GM12874 (cell line): ENCODE measurements around the gene ATG2A.

ENCODE experiments used
- TF ChIP-seq, protein P1 (sequence below): IDR thresholded peaks from 2 replicates; pipeline ENCODE4 v1.5.1; 2011; ENCODE audit warnings: low read depth, mild to moderate bottlenecking, control low read depth, low read length, moderate library complexity; ENCODE audit not compliant: insufficient read depth

Gene ATG2A

DNA sequence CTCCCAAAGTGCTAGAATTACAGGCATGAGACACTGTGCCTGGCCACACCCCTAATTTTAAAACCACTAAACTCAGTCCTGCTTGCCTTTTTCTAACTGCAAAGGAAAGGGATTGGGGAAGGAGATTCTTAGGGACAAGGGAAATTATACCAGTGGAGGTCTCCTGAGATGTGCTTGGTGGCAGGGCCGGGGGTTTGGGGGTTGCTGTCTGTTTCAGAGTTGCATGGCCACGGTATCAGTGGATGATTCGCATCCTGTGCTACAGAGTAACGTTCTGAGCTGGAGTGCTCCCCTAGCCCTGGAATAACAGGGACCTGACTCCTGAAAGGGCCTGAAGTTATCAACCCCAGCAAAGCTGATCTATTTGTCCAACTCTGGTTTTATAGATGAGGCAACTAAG, 19.5 kb upstream of the ATG2A start:
- TF ChIP-seq, protein P1, sequence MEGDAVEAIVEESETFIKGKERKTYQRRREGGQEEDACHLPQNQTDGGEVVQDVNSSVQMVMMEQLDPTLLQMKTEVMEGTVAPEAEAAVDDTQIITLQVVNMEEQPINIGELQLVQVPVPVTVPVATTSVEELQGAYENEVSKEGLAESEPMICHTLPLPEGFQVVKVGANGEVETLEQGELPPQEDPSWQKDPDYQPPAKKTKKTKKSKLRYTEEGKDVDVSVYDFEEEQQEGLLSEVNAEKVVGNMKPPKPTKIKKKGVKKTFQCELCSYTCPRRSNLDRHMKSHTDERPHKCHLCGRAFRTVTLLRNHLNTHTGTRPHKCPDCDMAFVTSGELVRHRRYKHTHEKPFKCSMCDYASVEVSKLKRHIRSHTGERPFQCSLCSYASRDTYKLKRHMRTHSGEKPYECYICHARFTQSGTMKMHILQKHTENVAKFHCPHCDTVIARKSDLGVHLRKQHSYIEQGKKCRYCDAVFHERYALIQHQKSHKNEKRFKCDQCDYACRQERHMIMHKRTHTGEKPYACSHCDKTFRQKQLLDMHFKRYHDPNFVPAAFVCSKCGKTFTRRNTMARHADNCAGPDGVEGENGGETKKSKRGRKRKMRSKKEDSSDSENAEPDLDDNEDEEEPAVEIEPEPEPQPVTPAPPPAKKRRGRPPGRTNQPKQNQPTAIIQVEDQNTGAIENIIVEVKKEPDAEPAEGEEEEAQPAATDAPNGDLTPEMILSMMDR = no peak

DNA sequence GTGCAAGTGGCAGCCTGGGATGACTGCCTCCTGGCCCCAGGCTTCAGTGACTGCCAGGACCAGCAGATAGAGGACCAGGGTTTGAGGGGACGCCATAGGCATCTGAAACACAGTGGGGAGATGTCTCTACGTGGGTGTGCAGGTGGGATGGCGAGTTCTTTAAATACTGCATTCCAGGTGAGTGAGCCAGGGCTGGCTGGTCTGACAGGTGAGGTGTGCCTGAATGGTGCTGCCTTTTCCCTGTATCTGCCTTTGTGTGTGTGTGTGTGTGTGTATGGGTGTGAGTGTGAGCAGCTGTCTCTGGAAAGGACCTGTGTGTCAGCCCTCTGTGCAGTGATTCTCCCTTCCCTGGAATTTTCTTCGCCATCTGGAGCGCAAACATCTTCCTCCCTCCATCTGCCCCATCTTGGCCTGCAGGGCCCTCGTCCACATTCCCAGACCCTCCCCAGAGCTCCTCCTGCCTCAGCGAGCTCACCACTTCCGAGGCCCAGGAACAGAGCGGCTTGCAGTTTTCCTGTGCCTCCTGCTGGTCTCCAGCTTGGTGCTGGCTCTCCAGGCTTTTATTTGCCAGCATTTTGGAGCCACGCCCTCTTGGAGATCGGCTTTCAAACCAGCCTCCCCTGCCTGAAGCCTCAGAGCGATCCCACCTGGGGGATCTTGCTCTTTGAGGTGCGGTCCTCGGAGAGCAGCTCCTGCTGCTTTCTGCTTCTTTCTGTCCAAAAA, 18.5 kb upstream of the ATG2A start, which contains the start of gene GPHA2:
Gene GPHA2, minus strand, starts transcription at position 535 of the 723 bp plus-strand sequence. Its CDS starts 433 bp downstream, at position 102.
- TF ChIP-seq, protein P1 = no peak

DNA sequence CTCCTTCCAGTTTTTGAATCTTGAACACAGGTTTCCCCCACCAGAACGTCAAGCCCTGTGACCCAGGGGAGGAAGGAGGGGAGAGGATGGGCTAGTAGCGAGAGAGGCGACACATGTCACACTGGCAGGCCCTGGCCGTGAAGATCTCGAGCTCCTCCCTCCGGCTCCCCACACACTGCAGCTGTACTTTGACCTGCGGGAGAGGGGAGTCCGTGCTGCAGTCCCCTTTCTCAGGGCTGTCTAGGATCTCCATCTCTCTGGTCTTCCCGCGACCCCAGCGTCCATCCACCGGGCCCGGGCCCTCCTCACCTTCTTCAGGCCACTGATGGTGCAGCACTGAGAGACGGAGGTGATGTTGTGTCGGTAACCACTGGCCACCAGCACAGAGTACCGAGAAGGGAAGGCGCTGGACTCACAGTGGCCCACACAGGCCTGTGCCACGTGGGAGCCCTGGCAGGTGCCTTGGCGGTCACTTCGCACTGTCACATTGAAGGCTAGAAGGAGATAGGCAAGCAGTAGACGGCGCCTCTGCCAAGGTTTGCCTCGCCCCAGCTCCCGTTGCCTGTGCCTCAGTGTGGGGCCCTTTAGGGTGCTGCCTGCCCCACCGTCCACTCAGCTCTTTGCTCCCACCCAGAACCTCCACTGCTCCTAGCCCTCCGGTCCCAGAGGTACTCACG, 17.8 kb upstream of the ATG2A start:
- TF ChIP-seq, protein P1 = no peak

DNA sequence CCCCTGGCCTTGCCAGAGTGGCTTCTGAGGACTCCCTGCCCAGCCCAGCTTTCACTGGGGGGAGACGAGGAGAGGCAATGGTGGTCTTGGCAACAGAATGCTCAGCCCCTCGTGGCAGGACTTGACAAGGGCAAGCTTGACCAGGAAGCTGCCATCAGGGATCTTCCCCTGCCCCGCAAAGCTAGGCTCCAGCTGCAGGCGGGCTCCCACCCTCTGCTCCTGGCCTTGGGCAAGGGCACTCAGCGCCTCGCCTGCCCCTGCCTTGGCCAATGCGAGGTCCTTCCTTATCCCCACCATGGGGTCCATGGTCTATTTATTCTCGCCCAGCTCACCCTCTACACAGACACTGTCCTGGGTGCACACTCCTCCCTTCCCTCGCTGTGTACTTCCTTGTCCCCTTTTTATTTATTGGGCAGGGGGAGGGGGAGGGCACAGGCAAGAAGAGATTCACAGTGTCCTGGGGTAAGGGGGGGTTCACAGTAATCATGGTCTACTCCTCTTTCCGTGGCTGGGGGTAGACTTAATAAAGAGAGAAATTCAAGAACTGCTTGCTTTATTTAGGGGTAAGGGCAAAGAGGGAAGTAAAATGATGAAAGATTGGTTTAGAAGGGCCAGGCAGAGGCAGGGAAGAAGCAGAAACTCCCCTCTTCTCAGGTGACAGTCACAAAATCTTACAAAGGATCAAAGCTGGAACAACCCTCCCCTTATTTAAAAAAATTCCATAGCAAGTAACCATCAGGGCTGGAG, 17.1 kb upstream of the ATG2A start:
- TF ChIP-seq, protein P1 = no peak

DNA sequence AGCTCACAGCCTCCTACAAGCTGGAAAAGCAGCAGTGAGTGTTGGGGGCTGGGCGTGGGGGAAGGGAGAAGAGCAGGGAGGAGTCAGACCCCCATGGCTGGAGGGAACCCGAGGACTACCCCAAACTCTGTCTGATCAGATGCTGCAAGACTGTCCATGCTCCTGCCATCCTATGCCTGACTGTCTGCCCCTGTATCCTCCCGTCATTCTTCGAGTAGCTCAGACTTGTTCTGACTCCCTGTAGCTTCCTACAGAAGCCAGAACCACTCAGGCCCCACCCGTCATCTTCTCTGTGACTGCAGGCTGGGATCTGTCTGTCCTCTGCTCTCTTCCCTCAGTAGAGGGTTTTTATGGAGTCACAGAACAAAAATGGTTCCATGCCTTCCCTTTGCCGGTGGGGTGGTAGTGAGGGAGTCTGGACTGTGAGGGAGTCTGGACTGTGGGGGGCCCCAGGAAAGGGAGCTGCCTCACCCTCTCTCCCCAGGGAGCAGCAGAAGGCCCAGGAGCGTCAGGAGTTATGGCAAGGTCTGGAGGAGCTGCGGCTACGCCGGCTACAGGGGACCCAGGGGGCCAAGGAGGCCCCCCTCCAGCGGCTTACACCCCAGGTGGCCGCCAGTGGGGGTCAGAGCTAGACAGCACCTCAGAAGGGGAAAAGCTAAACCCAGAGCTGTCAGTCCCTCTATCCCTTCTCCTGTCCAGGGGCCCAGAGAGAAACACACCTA, 16.4 kb upstream of the ATG2A start:
- TF ChIP-seq, protein P1 = no peak

DNA sequence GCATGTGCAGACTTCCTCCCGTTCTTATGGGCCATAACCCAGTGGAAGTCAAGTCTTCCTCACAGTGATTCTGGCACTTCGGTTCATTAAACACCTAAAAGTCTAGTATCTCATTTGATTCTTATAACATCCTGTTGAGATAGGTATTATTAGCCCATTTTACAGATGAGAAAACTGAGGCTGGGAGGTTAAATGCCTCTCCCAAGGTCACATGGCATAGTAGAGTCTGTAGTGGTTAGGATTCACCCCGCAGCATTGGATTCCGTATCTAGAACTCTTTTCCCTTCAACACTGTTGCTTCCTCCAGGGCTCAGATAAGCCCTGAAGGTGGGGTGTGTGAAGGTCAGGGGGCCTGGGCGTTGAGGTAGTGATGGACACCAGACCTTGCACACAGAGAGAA, 15.3 kb upstream of the ATG2A start:
- TF ChIP-seq, protein P1 = no peak
